A673 (cell line): ENCODE data around the gene ATG2B.

Experiments
- EZH2 ChIP-seq: fragments of 200-600 bp; sonication (generic); IDR thresholded peaks from 2 replicates; pipeline ENCODE4 v1.6.1; 2017; ENCODE audit warnings: borderline replicate concordance, low read depth, mild to moderate bottlenecking, mixed read lengths, antibody characterized with exemption, low read length; ENCODE audit not compliant: poor library complexity, severe bottlenecking
- TF ChIP-seq, protein P1 (sequence below): fragments of 300-800, 200-600 bp; sonication (generic); conservative IDR thresholded peaks from 2 replicates; pipeline ENCODE4 v1.5.1; 2017; ENCODE audit warnings: low read depth, mild to moderate bottlenecking, antibody characterized with exemption, low read length, moderate library complexity, mixed read lengths

DNA sequence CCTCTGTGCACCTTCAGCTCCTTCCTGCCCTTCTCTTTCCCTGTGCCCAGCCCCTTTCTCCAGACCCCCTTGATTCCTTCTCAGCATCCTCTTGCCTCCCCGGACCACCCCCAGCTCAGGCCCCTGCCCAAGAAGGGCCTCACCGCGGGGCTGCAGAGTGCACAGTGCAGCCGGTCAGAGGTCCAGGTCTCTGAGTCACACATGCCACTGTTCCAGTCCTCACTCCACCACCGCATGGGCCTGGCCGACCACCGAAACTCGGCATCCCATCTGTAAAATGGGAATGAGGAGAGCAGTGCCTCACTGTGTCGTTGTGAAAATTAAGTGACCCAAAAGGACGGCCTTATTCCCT is 93.8 kb downstream of the ATG2B start:
- TF ChIP-seq, protein P1, sequence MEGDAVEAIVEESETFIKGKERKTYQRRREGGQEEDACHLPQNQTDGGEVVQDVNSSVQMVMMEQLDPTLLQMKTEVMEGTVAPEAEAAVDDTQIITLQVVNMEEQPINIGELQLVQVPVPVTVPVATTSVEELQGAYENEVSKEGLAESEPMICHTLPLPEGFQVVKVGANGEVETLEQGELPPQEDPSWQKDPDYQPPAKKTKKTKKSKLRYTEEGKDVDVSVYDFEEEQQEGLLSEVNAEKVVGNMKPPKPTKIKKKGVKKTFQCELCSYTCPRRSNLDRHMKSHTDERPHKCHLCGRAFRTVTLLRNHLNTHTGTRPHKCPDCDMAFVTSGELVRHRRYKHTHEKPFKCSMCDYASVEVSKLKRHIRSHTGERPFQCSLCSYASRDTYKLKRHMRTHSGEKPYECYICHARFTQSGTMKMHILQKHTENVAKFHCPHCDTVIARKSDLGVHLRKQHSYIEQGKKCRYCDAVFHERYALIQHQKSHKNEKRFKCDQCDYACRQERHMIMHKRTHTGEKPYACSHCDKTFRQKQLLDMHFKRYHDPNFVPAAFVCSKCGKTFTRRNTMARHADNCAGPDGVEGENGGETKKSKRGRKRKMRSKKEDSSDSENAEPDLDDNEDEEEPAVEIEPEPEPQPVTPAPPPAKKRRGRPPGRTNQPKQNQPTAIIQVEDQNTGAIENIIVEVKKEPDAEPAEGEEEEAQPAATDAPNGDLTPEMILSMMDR, result no peak
- no peak for TF ChIP-seq EZH2
